ENCODE data around the gene PDE4B.

Gene PDE4B

GRCh38 chr1:66262208-66262963 lies 469.7 kb downstream of the PDE4B start:
- DNase-seq (ENCODE audit: low spot score): no peak

- DNase-seq (ENCODE audit: low spot score): no peak
Observed at GRCh38 chr1:66265268-66265667, 472.6 kb downstream of the PDE4B start.

- DNase-seq (ENCODE audit: low spot score): no peak
Observed at GRCh38 chr1:66265796-66266195, 473.1 kb downstream of the PDE4B start.

- DNase-seq (ENCODE audit: low spot score): no peak
Observed at GRCh38 chr1:66266350-66266749, 473.7 kb downstream of the PDE4B start.

GRCh38 chr1:66266756-66267155 lies 474.1 kb downstream of the PDE4B start:
- no peak for DNase-seq (ENCODE audit: low spot score)

- DNase-seq (ENCODE audit: low spot score): no peak
Observed at GRCh38 chr1:66267201-66267940, 474.7 kb downstream of the PDE4B start.

- no peak for DNase-seq (ENCODE audit: low spot score)
Observed at GRCh38 chr1:66269222-66269621, 476.5 kb downstream of the PDE4B start.

- DNase-seq (ENCODE audit: low spot score): no peak
Observed at GRCh38 chr1:66270119-66270812, 477.6 kb downstream of the PDE4B start.

GRCh38 chr1:66271216-66271903 lies 478.7 kb downstream of the PDE4B start:
- DNase-seq (ENCODE audit: low spot score): no peak

GRCh38 chr1:66271904-66272254 lies 479.2 kb downstream of the PDE4B start:
- DNase-seq (ENCODE audit: low spot score): no peak

- DNase-seq (ENCODE audit: low spot score): no peak
Observed at GRCh38 chr1:66273656-66274055, 481.0 kb downstream of the PDE4B start.

GRCh38 chr1:66274634-66275033 lies 481.9 kb downstream of the PDE4B start:
- peak; percentile 70 for DNase-seq (ENCODE audit: low spot score)

GRCh38 chr1:66275083-66275482 lies 482.4 kb downstream of the PDE4B start:
- DNase-seq (ENCODE audit: low spot score): peak; percentile 60

- DNase-seq (ENCODE audit: low spot score): peak; percentile 52
Observed at GRCh38 chr1:66275601-66276023, 482.9 kb downstream of the PDE4B start.

- peak; percentile 71 for DNase-seq (ENCODE audit: low spot score)
Observed at GRCh38 chr1:66276218-66276617, 483.5 kb downstream of the PDE4B start.

GRCh38 chr1:66278260-66279021 lies 485.7 kb downstream of the PDE4B start:
- peak; percentile 14 for DNase-seq (ENCODE audit: low spot score)

- no peak for DNase-seq (ENCODE audit: low spot score)
Observed at GRCh38 chr1:66281808-66282207, 489.1 kb downstream of the PDE4B start.

- DNase-seq (ENCODE audit: low spot score): peak; percentile 87
Observed at GRCh38 chr1:66282343-66282852, 489.7 kb downstream of the PDE4B start.

GRCh38 chr1:66282891-66283621 lies 490.4 kb downstream of the PDE4B start:
- no peak for DNase-seq (ENCODE audit: low spot score)

- DNase-seq (ENCODE audit: low spot score): peak; percentile 61
Observed at GRCh38 chr1:66283622-66284041, 490.9 kb downstream of the PDE4B start.

GRCh38 chr1:66284746-66285145 lies 492.1 kb downstream of the PDE4B start:
- no peak for DNase-seq (ENCODE audit: low spot score)

Data from CD4-positive, alpha-beta T cell treated with Interleukin-2 at 100 ng/mL for 4 hours (primary cell).